Body of pancreas (tissue), 4 donors: ENCODE measurements around the gene KCNK17. TPM values are rescaled to one million over a fixed set of nuclear protein-coding genes. Genes with fewer than 3 reads are reported as not detected.

ENCODE experiments used
- ATAC-seq: fragments of 150-250 bp; one replicate; pipeline ENCODE4 v1.9.1; 2016
- DNase-seq, 4 donors: peaks; one replicate each; pipeline ENCODE4 v3.0.0-alpha.2; 2019
- H3K27ac ChIP-seq, 4 donors: fragments of 200-600 bp; sonication (generic); 1 replicate in 3 of 4; 2 replicates in 1 of 4; pipeline versions ENCODE4 v1.5.1 to v1.6.1; 2016 to 2019; ENCODE audit warnings: mild to moderate bottlenecking in 1 of 4, mixed read lengths in 1 of 4, moderate library complexity in 1 of 4
- H3K27me3 ChIP-seq, 2 donors: fragments of 200-600 bp; sonication (generic); one replicate each; pipeline ENCODE4 v1.6.0; 2016; ENCODE audit warnings: mild to moderate bottlenecking in 1 of 2
- H3K36me3 ChIP-seq, 2 donors: fragments of 200-600 bp; sonication (generic); replicated peaks in 1 of 2; 2 replicates each; pipeline ENCODE4 v1.5.1; 2016; ENCODE audit warnings: low read depth in 2 of 2; ENCODE audit not compliant: insufficient read depth in 1 of 2
- H3K4me1 ChIP-seq: fragments of 200-600 bp; sonication (generic); one replicate; pipeline ENCODE4 v1.6.0; 2016
- H3K4me3 ChIP-seq, 2 donors: fragments of 200-600 bp; sonication (generic); 1 replicate in 1 of 2; 2 replicates in 1 of 2; pipeline ENCODE4 v1.5.1; 2016 to 2019
- H3K9me3 ChIP-seq, 3 donors: fragments of 200-600 bp; sonication (generic); 1 replicate in 2 of 3; 2 replicates in 1 of 3; pipeline ENCODE4 v1.5.1; 2016
- POLR2A ChIP-seq, 3 donors: fragments of 450-650 bp; IDR thresholded peaks; one replicate each; pipeline ENCODE4 v1.6.1; 2016; ENCODE audit warnings: antibody characterized with exemption in 3 of 3, mild to moderate bottlenecking in 2 of 3
- WGBS, 2 donors: methylation state at CpG; one replicate each; pipeline ENCODE4 v1.1.5; 2017; 5-methylcytosine and 5-hydroxymethylcytosine counted together
- intact Hi-C: fragments of 100-400 bp; cut with DNase I; formaldehyde crosslinking; loops from one replicate; pipeline ENCODE4 v1.15.1; 2023
- total RNA-seq, 2 donors: library from RNA; depleted of rRNA; stranded (reverse); fragments of >200 nt; gene quantifications; one replicate each; pipeline ENCODE4 v1.1.0, GENCODE V29; 2016
- TF ChIP-seq, protein P1 (sequence below), 7 experiments: fragments of 450-650 bp in 4 of 7; fragments of 200-600 bp in 3 of 7; sonication (generic) in 3 of 7; IDR thresholded peaks; one replicate each; pipeline ENCODE4 v1.5.1; 2016 to 2019; ENCODE audit warnings: antibody characterized with exemption in 7 of 7

KCNK17 gene
- total RNA-seq, 2 donors from 2014 or later: 1.6 to 2.3 TPM

DNA sequence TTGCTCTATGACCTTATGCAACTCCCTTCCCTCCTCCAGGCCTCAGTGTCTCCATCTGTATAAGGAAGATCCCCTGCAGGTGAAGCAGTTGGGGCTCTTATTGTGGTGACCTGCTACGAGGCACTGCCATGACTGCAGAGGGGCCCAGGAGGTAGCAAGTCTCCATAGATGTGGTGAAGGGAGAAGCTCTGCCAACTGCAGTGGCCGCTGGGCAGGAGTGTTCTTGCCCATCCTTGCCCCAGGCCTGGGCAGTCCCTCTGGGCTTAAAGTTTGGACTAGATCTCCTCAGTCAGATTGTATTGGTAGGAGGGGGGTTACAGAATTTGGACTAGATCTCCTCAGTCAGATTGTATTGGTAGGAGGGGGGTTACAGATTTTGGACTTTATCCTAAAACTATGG, 12.2 kb downstream of the KCNK17 start:
- no peaks in the 10 kb centered on the region for H3K36me3 ChIP-seq
- no peak overlapping the region for H3K4me3 ChIP-seq
- ATAC-seq (no peak), DNase-seq (no peak)
- 86 to 88% methylated on average over 2 of the region's 2 CpGs for WGBS, 2 donors
- TF ChIP-seq, protein P1, sequence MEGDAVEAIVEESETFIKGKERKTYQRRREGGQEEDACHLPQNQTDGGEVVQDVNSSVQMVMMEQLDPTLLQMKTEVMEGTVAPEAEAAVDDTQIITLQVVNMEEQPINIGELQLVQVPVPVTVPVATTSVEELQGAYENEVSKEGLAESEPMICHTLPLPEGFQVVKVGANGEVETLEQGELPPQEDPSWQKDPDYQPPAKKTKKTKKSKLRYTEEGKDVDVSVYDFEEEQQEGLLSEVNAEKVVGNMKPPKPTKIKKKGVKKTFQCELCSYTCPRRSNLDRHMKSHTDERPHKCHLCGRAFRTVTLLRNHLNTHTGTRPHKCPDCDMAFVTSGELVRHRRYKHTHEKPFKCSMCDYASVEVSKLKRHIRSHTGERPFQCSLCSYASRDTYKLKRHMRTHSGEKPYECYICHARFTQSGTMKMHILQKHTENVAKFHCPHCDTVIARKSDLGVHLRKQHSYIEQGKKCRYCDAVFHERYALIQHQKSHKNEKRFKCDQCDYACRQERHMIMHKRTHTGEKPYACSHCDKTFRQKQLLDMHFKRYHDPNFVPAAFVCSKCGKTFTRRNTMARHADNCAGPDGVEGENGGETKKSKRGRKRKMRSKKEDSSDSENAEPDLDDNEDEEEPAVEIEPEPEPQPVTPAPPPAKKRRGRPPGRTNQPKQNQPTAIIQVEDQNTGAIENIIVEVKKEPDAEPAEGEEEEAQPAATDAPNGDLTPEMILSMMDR (IDR thresholded peaks at IDR 0.05): no peak
- TF ChIP-seq POLR2A (IDR thresholded peaks at IDR 0.05): no peak
- no peaks in the 10 kb centered on the region for H3K9me3 ChIP-seq
- intact Hi-C loops: loop anchor here (2.0 to 10.0 kb wide), 2 partner anchors 135 to 307 kb away; no protein-coding TSS in a partner anchor
- no peaks in the 10 kb centered on the region for H3K27me3 ChIP-seq
- H3K4me1 ChIP-seq: no peaks in the 10 kb centered on the region
- H3K27ac ChIP-seq: no peak overlapping the region

DNA sequence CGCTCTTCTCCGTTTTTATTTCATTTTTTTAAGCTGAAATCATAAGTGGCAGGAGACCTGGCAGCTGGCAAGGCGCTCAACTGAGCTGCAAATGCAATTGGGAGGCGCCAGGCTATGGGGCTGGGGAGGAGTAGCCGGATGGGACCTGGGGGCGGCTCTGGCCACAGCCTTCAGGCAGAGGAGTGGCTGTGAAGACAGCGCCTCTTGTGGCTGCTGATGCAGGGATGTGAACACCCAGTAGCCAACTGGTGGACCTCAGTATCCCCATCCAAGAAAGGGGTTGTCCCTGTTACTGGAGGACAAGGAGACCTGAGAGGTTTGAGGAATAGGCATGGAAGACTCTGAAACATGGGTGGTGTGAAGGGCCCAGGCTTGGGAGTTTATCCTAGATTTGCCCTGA, 12.6 kb downstream of the KCNK17 start:
- intact Hi-C loops: loop anchor here (2.0 to 10.0 kb wide), 2 partner anchors 135 to 307 kb away; no protein-coding TSS in a partner anchor
- Histone ChIP-seq H3K36me3 (no peaks in the 10 kb centered on the region), H3K4me1 (no peaks in the 10 kb centered on the region), H3K27me3 (no peaks in the 10 kb centered on the region), H3K4me3 (no peak overlapping the region), H3K9me3 (no peaks in the 10 kb centered on the region), H3K27ac (no peak overlapping the region)
- TF ChIP-seq, protein P1 (IDR thresholded peaks at IDR 0.05): peak in 1 of 7 experiments; percentile 5
- no peak for TF ChIP-seq POLR2A (IDR thresholded peaks at IDR 0.05)
- DNase-seq: peak in 1 of 4 donors; percentile 18
- ATAC-seq: no peak
- WGBS, 2 donors: 68 to 76% methylated on average over 7 of the region's 7 CpGs

DNA sequence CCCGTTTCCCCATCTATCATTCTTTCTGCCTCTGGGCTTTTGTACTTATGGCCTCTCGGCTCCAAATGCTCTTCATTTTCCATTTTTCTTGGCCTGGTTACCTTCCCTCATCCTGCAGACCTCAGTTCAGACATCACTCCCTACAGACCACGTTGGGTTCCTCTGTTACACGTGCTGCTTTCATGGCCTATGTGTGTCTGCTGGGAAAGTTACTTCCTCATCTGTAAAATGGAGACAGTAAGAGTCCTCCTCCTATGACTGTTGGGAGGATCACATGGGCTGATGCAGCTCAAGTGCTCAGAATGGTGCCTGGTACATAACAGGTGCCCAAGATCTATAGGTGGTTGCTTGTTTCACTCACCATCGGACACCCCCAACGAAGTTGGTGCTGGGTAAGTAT, 13.5 kb downstream of the KCNK17 start:
- H3K27me3 ChIP-seq: no peaks in the 10 kb centered on the region
- H3K9me3 ChIP-seq: no peaks in the 10 kb centered on the region
- DNase-seq: no peak
- no peaks in the 10 kb centered on the region for H3K36me3 ChIP-seq
- H3K27ac ChIP-seq: no peak overlapping the region
- H3K4me3 ChIP-seq: no peak overlapping the region
- no peaks in the 10 kb centered on the region for H3K4me1 ChIP-seq
- WGBS, 2 donors: 81 to 82% methylated on average over 6 of the region's 6 CpGs
- TF ChIP-seq, protein P1 (IDR thresholded peaks at IDR 0.05): no peak
- TF ChIP-seq POLR2A (IDR thresholded peaks at IDR 0.05): no peak
- intact Hi-C loops: loop anchor here (10.0 kb wide), 1 partner anchor 306 kb away; no protein-coding TSS in a partner anchor
- ATAC-seq: no peak

DNA sequence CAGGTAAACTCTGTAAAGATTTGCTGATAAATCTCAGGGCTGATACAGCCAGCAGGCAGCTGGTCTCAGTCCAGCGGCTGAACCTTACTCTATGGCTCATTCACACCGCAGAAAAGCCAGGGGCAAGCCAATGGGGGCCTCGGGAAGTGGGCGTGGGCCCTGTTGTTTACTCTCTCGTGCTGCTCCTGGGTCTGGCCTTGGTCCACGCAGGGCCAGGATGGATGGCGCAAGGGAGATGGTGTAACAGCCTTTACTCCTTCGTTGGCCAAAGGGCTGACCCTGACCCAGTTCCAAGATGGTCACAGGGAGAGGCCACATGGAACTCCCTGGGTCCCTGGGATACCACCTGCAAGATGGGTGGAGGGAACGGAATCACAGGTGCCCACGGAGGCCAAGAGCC, 16.2 kb downstream of the KCNK17 start:
- intact Hi-C loops: no loop called here
- Histone ChIP-seq H3K9me3 (no peaks in the 10 kb centered on the region), H3K27me3 (no peaks in the 10 kb centered on the region), H3K36me3 (no peaks in the 10 kb centered on the region), H3K27ac (no peak overlapping the region), H3K4me1 (no peaks in the 10 kb centered on the region), H3K4me3 (no peak overlapping the region)
- no peak for DNase-seq
- ATAC-seq: no peak
- no peak for TF ChIP-seq POLR2A (IDR thresholded peaks at IDR 0.05)
- TF ChIP-seq, protein P1 (IDR thresholded peaks at IDR 0.05): no peak
- WGBS, 2 donors: 51 to 54% methylated on average over 5 to 9 of the region's 10 CpGs
